TTC549 (cell line): ENCODE data around the gene TMEM163.

Experiments
- FAIRE-seq: peaks from 2 replicates; lab custom pipeline; 2012; peaks lifted over from hg19 to GRCh38; lab: Jason Lieb, UNC

TMEM163 gene

DNA sequence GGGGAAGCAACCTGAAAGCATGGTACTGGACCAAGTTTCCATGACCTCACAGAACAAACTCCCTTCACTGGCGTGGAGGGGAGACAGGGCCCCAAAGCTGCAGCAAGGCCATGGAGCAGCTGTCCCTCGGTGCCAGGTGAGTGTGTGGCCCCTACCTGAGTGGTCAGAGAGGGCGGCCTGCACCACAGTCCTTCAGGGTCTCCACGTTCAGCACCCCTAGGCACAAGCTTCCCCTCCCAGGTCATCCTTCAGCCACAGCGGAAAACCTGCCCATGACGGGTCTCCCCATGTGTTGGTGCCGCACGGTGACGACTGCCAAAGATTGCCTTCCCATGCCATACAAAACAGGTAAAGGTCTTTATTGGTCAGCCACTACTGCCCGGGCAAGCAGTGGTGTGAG, 263.4 kb downstream of the TMEM163 start:
- FAIRE-seq, result no peak

DNA sequence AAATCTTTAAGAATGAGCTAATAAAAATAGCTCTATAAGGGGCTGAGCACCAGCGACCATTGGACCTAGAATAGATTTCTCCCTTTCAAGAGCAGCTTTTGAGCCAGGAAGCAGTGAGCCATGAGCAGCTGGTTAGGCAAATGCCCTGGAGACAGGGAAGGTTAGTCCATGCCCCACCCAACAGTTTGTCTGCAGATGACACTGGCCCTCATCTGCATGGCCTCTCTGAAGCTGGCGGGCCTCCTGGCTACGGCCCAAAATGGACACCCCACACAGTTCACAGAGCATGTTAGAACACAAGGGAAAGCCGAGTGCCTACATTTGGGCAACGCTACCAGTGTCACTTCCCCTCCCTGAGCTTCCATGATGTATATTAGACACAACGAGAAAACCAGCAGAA, 263.9 kb downstream of the TMEM163 start:
- no peak for FAIRE-seq

DNA sequence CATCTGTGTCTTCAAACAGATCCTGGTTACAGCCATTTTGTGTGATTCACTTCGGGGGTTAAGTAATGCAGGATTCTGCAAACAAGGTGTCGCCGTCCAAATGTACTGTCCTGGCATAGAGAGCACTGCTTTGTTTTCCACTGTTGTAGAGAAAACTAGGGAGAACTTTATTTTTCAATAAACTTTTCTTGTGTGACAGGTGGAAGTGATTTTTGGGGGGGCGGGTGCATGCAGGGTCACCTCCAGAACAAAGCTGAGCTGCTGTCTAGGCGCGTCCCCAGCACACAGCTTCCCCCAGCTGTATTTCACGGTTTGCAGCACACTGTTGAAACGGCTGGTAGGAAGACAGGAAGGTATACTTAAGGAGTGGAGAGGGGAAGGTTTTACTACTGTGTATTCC, 264.4 kb downstream of the TMEM163 start:
- FAIRE-seq, result no peak

DNA sequence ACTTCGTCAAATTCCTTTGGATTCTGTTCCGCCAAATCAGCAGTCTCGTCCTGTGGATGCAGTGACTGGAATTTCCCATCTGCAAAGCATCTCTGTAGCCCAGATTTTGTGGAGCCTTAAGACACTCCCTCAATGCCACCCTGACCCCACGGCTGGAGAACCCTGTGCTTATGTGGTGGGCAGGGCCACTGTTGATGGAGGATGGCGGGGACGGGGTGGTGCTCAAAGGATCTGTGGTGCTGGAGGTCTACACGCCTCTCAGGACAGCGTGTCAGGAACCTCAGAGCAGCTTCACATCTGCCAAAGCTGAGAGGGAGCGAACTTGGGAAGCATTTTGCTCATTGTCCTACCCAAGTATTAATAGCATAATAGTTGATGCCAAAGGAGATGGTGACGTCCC, 264.8 kb downstream of the TMEM163 start:
- no peak for FAIRE-seq

DNA sequence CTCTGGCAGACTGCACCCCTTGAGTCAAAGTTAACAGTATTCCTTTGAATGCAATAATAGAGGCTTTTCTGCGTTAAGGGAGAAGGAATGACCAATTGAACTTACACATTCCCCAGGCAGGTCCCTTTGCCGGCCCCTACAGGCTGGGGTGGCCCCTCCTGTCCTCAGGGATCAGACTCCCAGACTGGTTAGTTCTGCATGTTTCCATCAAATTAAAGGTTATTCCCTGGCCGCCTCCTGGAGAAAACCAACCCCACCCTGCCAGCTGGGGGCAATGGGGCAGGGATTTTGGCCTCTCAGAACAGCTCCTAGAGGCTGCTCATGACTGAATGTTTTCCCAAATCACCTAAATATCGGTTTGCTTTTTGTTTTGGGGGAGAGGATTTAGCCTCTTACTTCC, 265.3 kb downstream of the TMEM163 start:
- FAIRE-seq, result no peak

DNA sequence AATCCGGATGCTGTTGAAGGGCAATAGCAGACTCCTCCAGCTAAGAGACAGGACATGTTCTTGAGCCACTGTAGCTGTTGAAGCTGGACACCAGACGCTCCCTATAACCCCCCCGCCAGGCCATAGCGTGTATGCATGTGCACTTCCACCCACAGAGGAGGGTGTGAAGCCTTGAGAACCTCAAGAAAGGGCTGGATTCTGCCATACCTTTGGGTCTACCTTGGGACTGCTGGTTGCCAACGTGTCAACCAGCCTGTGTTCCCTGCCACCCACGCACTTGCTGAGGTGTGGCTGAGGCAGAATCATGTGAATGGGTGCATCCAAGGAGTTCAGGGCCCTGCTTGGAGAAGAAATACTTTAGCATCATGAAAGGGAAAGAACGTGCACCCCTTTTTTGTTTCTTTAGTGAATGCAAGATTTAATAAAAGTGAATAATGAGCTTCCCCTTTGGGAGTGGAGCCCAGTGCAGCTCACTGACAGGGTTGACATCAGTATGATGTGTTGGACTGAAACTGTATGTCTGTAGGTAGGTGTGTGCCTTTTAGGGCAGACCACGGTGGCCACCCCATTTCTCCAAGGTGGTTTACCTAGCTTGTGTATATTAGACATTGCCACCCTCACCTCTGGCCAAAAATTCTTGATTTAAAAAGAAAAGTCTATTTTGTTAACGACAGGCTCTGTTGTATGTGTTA, 266.6 kb downstream of the TMEM163 start:
- FAIRE-seq, result no peak

DNA sequence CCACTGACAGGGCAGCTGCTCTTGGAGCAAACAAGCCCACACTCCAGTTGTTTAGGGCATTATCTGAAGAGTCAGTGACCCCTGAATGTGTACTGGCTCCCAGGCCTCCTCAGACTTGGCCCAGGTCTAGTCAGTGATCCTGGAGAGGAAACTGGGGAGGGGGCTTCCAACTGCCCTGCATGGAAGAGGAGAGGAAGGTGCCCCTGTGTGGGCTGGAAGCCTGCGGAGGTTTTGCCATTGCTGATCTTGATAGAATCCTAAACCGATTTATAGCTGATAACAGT, 267.5 kb downstream of the TMEM163 start:
- FAIRE-seq, result no peak

DNA sequence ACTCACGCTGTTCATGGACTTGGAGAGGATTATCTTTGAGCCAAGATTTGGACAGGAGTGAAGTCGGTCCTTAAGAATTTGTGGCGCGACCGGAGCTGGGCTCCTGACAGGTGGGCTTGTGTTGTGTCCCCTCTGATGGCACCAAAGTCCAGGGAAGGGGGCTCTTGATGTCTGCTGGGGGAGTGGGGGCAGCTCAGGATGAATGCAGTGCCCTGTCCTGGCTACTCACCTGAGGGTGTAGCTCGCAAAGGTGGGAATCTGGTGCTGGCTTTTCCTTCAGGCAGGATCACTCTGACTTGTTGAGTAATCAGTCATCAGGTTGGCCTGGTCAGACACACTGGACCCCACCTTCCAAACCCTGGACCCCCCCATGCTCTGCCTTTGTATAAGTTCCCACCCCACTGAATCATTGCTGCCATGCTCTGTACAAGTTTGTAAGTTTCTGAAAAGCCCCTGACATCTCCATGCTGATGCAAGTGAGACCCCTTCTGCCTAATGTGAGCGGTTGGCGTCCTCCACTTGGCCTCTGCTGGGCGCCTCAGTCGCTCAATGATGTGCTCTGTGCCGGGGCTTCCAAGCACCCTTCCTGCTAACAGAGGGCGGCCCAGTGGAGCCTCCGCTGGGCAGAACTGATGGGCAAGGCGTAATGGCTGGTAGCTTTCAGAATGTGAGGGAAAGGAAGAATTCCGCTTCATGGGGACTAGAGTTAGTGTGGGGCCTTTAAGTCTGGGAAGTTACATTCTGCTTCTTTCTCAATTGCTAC, 268.9 kb downstream of the TMEM163 start:
- no peak for FAIRE-seq

DNA sequence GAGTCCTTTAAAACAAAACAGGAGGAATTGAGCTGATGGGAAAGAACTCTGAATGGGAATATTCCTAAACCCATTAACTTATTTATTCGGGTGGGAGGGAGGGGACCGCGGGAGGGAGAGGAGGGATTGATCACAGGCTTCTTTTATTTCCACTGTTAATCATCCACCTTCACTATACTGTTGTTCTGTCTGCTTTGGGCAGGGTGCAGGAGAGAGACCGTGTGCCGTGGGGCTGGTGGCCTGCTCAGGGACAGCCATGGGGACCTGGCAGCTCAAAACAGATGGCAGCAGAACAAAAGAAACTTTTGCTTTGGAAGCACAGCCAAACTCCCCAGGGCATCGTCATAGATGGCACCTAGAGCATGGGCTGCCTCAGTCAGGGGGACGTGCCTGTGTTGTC, 269.6 kb downstream of the TMEM163 start:
- no peak for FAIRE-seq

DNA sequence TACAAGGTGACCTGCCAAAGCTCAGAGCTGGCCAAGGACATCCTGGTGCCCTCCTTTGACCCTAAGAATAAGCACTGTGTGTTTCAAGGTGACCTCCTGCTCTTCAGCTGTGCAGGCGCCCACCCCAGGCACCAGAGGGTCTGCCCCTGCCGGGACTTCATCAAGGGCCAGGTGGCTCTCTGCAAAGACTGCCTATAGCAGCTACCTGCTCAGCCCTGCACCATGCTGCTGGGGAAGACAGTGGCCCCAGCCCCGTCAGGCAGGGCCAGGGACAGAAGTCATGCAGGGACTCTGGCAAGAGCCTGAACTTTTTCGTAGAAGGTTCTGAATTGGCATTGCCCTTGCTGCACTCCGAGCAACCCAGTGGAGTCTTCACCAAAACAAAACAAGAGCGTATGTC, 270.1 kb downstream of the TMEM163 start:
- no peak for FAIRE-seq

DNA sequence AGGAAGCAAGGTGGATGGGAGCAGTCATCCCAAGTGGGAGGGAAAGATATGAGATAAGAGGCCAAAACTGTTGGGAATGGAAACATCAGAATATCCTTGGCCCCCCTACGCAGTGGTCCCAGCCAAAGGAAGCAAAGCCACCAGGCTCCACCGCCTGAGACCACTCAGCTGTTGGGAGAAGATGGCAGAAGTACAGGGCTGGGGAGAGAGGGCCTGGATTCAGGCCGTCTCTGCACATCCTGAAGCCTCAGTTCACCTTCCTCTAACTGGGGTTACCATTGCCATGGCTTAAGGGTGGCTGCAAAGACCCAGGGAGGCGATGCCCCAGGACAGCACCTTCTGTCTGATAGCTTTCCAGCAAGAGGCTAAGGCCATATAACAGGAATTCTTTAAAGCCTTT, 271.1 kb downstream of the TMEM163 start:
- no peak for FAIRE-seq

DNA sequence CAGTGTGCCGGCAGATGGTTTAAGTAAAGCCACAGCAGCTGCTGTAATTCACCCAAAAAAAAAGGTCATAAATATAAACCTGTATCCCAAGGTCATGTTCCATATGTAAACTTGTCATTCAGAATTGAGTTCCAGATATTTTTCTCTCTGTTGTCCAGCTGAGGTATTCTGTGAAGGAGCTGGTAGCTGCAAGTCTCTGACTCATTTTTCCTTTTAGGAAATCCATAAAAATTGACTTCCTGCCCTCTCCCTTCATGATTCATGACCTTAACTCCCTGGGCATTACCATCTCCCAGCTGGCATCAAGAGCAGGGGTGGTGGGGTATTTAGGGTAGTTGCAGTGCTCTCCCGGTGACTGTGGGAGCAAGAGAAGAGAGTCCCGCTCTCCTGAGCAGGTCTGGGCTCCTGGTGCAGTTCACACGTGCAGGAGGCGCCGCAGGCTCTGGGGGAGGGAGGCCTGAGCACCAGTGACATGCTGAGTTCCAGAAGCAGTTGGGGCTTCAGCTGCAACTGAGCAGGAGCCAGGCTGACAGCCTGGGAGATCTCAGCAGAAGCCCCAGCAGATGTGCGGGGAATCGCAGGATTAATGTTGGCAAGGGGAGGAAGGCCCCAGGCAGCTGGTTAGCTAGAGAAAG, 272.3 kb downstream of the TMEM163 start:
- FAIRE-seq, result no peak

DNA sequence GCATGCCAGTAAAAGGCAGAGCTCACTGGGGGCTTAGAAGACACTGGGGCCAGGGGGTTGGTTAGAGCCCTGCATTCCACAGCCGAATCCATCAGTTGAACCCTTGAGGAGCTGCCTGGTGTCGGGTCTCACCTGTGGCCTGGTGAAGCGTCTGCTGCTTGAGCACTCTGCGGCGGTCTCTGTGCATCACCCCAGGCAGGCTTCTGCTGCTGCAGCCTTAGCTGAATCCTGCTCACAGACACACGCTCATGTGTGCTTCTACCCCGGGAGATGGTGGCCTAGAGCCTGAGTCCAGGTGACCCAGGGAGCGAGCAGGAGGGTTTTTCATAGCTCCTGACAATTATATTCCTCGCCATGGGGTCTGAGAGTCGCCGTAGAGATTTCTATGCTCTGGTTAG, 272.8 kb downstream of the TMEM163 start:
- FAIRE-seq, result no peak

DNA sequence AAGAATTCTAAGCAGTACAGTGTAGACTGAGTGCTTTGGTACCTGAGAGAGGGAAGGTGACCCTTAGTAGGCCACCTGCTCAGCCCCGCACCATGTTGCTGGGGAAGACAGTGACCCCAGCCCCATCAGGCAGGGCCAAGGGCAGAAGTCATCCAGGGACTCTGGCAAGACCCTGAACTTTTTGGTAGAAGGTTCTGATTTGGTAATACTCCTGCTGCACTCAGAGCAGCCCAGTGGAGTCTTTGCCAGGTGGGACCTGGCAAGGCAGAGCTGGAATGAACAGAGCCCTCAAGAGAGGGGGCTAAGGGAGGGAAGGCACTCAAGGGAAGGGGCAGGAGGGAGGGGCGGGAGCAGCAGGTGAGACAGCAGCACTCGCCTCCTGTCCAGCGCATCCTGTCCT, 273.7 kb downstream of the TMEM163 start:
- no peak for FAIRE-seq

DNA sequence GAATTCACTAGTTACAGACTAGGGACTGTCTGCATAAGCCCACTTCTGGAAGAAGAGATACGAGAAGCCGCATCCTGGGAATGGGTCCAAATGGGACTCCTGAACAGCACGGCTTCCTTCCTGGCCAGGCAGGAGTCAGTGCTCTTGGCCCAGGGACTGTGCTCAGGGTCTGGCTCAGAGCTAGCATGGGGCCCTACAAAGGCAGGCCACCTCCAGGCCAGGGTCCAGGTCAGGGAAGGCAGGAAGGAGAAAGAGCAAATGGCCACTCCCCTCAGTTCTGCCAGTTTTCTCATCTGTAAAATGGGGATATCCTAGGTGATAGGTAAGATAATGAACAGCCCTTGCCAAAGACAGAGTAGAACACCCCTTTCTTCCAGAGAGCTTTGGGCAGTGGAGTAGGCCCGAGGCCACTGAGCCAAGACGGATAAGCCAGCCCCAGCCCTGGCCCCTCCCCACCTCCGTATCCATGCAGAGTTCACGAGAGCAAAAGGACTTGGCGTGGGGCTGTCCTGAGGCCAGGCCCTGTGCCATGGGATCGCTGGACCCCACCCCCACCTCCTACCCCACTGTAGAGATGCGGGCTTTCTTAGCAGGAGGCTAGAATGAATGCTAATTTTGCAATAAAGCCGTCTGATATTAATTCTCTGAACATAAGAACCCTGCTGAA, 274.9 kb downstream of the TMEM163 start:
- no peak for FAIRE-seq

DNA sequence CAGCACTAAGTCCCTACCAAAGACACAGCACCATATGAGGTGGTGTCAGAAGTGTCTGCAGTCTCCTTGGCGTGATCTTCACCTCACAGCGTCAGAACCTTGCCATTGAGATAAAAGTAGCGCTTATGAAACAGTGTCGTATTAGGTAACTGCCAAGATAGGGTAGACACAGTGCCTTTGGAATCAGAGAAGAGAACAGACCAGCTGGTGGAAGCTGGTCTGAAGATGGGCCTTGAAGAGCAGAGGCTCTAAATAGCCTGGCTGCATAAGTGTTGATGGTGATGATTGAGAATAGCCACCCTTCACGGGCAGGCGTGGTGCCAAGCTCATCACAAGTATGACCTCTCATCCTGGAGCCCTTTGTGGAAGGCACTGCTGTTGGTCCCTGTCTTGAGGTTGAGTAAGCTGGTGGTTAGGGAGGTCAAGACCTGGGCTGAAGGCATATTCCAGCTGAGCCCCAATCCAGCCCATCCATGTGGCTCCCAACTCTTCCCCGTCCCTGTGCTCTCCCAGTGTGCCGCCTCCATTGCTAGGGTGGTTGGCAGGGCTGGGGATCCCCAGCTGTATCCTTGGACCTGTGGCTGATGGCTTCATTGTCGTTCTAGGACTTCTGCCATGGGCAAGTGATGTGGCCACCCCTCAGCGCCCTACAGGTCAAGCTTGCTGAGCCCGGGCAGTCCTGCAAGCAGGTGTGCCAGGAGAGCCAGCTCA, 277.5 kb downstream of the TMEM163 start:
- no peak for FAIRE-seq

DNA sequence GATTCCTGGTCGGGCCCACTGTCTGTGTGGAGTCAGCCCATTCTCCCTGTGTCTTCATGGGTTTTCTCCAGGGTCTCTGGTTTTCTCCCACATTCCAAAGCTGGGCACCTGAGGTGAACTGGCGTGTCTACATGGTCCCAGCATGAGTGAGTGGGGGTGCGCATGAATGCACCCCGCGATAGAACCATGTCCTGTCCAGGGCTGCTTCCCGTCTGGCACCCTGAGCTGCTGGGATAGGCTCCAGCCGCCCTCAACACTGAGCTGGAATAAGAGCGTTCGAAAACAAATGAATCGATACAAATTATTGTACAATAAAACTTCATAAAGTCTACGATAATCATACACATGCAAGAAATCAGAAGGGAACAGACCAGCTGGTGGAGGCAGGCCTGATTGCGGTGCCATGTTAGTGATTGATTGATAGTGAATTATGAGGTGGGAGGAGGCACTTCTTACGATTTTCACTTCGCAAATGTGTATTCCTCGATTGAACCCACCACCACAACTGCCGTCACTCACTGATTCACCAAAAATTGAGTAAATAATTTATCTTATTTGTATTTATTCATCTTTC, 278.4 kb downstream of the TMEM163 start:
- FAIRE-seq, result no peak

DNA sequence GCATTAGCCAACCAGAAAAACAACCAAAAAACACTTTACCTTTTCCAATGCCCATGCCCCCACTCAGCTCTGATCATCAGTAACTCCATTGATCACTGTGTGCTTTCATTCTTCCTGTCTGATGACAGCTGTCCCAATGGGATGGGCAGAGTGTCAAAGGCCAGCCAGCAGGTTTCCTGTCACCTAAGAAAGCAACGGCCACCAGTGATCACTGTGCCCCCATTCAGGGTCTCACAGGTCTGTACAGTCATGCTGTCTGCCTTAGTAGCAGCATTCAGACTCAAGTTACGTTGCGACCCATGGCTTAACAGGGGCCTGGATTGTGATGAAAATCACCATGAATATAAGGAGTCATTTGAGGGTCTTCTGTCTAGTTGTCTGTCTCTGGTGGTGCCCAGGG, 280.4 kb downstream of the TMEM163 start:
- FAIRE-seq, result no peak

DNA sequence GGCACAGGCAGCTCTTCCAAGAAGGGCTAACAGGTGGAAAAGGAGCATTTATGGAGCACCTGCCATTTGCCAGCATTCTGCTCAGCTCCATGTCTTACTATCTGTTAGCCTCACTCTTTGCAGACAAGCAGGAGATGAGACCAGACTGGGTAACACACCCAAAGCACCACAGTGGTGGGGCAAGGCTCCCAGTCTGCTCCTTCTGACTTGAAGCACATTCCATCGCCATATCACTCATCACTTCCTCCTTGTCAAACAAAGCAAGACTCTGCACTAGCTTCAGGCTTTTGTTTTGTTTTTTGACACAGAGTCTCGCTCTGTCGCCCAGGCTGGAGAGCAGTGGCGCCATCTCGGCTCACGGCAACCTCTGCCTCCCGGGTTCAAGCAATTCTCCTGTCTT, 282.1 kb downstream of the TMEM163 start:
- no peak for FAIRE-seq

DNA sequence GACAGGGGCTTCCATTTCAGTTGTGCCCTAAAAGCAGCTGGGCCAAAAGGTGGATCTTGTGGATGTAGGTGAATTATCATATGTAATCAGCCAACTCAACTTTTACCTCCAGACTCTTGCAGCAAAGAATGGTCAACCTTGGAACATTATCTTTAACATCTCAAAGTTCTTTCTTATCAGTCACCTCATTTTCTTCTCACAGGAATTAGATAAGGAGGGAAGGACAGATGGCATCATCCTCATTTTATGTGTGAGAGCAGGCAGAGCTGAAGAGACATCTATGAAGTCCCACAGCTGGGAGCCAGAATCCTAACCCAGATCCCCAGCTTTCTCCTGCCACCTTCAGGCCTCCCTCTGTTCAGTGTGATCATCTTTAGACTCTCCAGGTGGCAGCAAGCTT, 282.9 kb downstream of the TMEM163 start:
- no peak for FAIRE-seq

DNA sequence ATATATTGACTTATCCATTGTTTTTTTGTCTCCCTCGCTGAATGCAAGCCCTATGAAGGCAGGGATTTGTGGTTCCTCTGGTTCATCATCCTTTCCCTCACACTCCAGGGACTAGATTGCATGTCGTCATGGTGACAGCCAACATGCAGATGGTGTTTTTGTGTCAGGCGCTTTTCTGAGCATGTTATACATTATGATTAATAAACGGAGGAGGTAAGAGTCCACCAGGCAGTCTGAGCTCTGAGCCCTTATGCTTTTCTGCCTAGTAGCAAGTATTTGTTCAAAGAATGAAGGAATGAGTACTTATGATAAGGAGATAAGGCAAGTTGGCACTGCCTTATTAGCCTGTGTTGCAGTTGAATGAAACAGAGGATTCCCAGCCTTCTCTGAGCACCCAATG, 283.3 kb downstream of the TMEM163 start:
- FAIRE-seq, result no peak

DNA sequence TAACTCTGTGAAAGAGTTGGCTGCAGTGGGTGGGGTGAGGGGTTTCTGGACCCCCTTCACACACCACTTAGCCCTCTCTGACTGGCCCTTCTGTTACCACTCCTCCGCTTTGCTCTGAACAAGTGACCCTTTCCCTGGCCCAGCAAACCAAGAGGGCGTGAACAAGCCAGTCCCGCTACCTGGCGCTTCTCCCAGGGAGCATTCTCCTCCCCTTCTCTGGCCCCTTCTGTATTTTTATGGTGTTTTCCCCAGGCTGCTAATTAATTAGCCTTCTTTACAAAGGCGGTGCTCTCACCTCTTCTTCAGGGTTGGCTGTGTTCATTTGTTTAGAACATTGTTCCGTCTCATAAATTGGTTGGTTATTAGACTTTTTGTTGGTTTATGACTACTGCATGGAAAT, 284.8 kb downstream of the TMEM163 start:
- no peak for FAIRE-seq
